Umbilical cord (tissue), 2 donors: ENCODE data around the gene MCOLN2. TPM values are rescaled to one million over a fixed set of nuclear protein-coding genes. Genes with fewer than 3 reads are reported as not detected.
A peak's percentile ranks its signal among the peaks of the same experiment; 100 is the strongest.
"Not testable (repeated sequence)": the region's sequence is repeated elsewhere in the genome, so short reads cannot be mapped to it uniquely, and the experiment has no call there.

ENCODE experiments used
- DNase-seq: peaks from one replicate; pipeline ENCODE4 v3.0.0-alpha.2; 2015; ENCODE audit warnings: low spot score
- total RNA-seq: library from RNA; depleted of rRNA; stranded (reverse); fragments of >200 nt; gene quantifications from one replicate; pipeline ENCODE4 v1.2.3, GENCODE V29; 2014; ENCODE audit warnings: low replicate concordance; ENCODE audit not compliant: insufficient read depth

MCOLN2 gene
- total RNA-seq, 1 donor from 2014 or later = not detected

- not testable (repeated sequence) for DNase-seq
Measured at GRCh38 chr1:84902727-84903126, 94.2 kb downstream of the MCOLN2 start.

GRCh38 chr1:84899969-84900368 is 96.9 kb downstream of the MCOLN2 start:
- DNase-seq = no peak

DNA sequence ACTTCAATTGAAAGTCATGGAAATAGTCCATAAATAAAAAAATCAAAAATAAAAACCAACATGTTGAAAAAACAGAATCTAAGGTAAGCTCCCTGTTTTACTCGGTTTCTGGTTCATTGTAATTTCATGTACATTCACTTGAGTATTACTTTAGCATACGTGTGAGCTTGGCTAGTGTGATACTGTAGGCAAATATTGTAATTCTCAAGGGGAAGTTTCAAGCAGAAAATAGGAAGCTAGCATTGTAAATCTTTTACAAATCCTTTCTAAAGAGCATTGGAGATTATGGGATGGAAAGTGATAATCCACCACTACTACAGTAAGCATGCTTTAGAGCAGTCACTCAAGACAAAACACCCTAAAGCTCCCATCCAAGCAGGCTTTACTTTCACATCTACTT is 100.6 kb downstream of the MCOLN2 start:
- no peak for DNase-seq

DNA sequence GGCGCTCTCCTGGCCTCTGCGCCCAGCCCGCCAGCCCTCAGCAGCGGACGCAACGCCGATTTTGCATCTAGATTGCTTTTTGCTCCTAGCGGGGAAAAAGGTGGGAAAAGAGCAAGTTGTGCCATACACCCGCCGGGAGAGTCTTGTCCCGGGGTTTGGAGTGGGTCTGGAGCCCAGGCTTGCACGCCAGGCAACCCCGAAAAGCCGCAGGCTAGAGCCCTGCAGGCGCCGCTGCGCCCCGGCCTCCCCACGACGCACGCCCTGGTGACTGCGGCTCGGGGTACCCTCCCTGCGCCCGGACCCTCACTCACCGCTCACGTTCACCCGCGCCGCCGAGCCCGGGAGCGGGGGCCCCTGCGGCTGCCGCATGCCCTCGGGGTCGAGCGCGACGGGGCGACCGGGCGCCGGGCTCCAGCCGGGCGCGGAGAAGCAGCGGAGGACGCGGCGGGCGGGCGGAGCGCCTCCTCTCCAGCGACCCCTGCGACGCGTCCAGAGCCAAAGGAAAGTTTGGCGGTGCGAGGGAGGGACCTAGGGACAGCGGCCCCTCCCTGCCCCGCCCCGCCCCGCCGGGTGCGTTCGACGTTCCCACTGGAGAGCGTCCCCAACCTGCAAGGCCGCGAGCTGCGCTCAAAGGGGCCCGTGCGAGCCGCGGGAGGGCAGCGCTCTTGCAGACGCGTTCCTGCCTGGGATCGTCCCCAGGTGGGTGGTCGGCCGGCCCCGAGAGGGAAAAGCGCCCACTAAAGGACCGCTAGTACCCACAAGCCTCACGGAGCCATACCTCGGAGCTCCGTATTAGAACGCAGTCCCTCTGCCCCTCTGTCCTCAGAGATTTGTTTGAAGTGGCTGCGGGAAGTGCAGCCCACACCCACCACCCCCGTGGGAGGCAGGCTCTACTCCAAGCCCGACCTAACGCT is 104.0 kb downstream of the MCOLN2 start, which contains the start of gene LPAR3:
Gene LPAR3 (minus strand): TSS at position 502 of the 914 bp plus-strand sequence. CDS start 27,086 bp downstream, outside the sequence.
- DNase-seq = peak; percentile 20

GRCh38 chr1:84890566-84890965 is 106.3 kb downstream of the MCOLN2 start:
- DNase-seq = no peak

GRCh38 chr1:84889437-84889836 is 107.5 kb downstream of the MCOLN2 start:
- no peak for DNase-seq

GRCh38 chr1:84888753-84889152 is 108.2 kb downstream of the MCOLN2 start:
- DNase-seq = no peak

GRCh38 chr1:84887261-84887934 is 109.5 kb downstream of the MCOLN2 start:
- no peak for DNase-seq

DNA sequence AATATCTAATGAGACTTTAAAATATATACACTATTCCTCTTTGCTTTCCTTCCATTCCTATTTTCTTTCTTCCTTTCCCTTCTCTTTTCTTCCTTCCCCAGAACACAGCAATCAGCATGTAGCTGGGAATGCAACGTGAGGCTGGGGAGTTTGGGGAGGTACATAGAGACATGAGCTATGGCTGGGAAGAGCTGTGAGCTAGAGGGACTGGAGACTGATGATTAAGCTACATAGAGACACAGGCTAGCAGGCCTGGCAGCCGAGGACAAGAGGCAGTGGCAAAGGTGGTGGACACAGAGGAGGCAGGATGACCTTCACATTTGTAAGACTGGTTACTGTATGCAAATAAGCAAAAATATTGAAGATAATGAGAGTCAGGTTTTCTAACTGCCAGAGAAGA is 111.4 kb downstream of the MCOLN2 start:
- DNase-seq = no peak

DNA sequence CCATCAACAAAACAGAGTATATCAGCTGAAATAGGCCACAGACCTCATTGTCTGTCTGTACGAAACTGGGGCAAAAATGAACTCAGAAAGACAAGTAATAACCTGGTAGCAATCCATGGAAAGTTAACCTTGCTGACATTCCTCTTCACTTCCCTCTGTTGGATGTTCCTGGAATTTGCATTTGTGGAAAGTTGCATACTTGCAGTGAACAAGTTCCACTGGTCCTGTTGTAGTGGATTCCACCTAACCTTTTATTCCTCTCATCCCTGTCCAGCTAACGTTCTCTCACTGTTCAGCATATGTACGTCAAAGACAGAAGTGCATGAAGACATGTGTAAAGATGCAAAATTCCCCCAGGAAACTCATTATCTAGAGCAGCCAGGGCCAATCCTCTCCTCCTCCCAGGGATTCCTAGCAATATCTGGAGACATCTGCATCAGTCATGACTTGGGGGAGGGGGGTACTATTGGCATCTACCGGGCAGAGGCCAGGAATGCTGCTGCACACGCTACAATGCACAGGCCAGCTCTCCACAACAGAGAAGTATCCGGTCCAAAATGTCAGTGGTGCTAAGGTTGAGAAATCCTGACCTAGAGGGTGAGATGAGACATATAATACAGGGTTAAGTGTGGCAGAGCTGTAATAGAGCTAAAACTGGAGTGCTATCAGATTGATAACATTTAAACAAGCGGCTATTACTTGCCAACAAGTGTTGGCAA is 112.1 kb downstream of the MCOLN2 start:
- no peak for DNase-seq

DNA sequence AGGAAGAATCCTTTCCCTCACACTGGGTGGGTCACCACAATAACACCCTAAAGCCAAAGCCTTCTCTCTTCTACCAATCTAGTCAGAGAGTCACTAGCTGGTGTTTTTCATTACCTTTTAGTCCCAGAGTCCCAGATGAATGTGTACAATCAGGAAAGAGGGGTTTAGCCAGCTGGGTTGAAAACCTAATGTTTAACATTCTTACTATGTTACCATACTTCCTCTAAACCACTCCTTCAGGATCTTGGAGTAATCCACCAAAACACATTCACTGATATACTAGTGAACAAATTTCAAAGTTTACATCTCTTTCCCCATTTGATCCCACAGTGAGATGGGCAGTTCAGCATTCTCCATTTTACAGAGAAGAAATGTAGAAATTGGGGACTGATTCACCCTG is 113.6 kb downstream of the MCOLN2 start:
- DNase-seq = no peak

DNA sequence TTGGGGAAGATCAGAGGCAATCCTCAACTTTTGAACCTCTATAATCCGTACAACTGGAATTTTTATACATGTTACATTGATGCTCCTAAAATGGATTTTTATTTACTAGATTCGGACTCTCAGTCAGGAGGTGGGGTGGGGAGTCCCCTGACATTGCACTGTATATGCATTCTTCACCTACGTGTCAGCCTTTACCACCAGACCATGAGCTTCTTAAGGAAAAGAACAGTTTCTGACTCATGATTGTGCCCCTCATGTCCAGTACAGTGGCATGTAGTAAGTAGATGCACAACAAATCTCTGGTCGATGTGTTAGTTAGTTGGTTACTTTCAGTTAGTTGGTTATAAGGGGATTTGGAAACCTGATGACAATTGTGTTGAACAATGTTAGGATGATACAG is 119.3 kb downstream of the MCOLN2 start:
- no peak for DNase-seq

DNA sequence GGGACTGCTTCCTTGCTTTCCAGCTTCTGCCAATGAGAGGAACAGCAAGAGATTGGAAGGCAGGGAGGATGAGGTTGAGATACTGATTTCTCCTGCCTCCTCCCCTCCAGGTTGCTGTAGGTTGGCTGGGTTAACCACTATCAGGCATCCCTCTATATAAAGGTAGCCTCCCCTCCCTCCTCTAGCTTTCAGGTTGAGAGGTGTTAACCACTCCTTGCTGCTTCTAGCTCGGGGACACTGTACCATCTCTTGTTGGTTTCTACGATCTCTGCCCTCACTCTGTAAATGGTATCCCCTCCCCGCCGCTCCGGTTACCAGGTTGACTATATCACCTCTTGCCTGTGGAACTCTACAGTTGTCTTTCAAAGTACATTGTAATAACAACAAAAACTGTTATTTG is 120.6 kb downstream of the MCOLN2 start:
- no peak for DNase-seq

Other genes starting within 250 kb of the MCOLN2 start
- 3.9 TPM for gene LPAR3, start 103.9 kb downstream of the MCOLN2 start, total RNA-seq
- gene MCOLN3, start 51.4 kb upstream of the MCOLN2 start, total RNA-seq = 2.6 TPM
- 56.8 TPM for gene SYDE2, start 203.9 kb upstream of the MCOLN2 start, total RNA-seq